Measurements from ENCODE around the gene PAXX.
"Not testable (repeated sequence)": the region's sequence is repeated elsewhere in the genome, so short reads cannot be mapped to it uniquely, and the experiment has no call there.

Gene PAXX

DNA sequence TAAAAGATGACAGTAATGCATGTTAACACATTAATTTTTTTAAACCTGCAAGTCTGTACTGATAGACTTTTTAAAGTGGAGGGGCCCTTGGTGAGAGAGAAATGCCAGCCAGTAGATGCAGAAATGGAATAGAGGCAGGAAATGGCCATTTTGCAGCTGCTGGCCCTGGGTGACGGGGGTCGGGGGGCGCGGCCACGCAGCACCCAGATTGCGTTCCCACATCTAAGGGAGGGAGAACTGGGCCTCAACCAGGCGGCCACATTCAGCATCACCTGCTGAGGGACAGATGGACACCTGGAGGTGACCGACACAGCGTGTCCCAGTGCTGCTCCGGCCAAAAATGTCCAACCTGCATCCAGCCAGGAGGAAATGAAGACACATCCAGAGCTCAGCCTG, 10.4 kb downstream of the PAXX start:
- no peak for DNase-seq (ENCODE audit: low read depth in 2 of 2)

DNA sequence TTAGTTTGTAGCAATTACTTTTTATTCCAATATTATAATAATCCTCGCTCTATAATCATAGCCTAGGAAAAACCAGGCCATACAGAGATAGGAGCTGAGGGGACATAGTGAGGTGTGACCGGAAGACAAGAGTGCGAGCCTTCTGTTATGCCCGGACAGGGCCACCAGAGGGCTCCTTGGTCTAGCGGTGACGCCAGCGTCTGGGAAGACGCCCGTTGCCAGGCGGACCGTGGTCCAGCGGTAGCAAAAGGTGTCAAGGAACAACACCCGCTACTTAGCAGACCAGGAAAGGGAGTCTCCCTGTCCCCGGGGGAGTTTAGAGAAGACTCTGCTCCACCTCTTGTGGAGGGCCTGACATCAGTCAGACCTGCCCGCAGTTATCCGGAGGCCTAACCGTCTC, 12.1 kb downstream of the PAXX start:
- not testable (repeated sequence) for DNase-seq (ENCODE audit: low read depth in 2 of 2)

DNA sequence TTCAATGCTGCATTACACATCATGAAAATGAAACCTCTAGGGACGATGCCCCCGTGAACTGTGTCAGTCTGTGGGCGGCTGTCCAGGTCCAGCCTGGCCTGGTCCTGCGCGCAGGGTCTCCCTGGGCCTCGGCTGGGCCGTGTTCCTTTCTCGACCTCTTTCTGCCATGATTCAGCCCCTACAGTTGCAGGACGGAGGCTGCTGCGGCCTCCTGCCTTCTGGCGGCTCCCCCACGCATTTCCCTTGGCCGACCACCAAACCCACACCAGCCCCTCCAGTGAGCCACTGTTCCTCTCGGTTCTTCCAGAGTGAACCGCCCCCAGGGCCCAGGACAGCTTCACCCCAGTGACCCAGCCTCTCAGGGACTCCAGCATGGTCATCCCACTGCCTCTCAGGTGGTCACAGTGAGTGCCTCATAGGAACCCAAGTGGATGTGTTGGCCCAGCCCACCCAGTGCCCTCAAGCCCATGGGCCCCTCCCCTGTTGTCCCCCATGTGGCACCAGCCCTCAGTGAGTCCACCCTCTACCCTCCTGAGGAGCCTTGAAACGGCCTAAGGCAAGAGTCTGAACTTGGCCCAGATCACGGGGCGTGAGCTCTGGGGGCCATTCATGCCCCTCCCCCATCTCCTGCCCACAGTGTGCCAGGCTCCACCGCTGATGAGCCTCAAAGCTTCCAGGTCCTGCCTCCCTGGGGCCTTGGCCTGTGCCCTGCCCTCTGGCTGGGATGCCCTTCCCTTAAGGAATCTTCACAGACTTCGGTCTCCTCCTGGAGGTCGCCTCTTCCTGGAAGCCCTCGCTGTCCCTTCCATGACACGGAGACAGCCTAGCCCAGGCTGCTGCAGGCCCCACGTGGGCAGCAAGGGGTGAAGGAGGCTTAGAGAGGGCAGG, 14.1 kb downstream of the PAXX start:
- no peak for DNase-seq (ENCODE audit: low read depth in 2 of 2)

DNA sequence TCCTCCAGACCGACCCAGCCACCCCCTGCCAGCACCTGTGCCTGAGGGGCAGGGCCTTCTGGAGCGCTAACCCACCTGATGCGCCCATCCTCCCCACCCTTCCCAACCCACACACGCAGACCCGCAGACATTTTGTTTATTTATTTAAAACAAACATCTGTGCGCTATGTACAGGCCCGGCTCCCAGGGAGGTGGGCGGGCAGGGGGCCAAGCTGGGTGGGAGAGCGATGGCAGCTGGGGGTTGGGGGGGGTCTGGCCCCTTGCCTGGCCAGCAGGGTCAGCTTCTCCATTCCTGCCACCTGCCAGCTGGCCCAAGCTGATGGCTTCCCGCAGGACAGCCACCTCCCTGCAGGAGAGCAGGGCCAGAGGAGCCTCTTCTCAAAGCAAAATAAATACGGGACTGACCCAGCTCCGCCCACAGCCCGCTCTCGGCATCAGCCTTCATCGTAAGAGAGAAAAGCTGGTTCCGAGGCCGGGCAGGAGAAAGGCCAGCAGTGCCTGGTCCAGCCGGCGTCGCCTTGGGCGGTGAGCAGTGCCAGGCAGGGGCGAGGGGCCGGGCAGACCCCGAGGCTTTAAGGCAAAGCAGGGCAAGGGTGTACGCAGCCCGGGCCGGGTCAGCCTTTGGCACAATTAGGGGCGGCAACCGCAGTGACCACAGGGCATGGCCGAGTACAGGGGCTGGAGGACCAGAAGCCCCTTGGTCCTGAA, 15.0 kb downstream of the PAXX start:
- no peak for DNase-seq (ENCODE audit: low read depth in 2 of 2)

DNA sequence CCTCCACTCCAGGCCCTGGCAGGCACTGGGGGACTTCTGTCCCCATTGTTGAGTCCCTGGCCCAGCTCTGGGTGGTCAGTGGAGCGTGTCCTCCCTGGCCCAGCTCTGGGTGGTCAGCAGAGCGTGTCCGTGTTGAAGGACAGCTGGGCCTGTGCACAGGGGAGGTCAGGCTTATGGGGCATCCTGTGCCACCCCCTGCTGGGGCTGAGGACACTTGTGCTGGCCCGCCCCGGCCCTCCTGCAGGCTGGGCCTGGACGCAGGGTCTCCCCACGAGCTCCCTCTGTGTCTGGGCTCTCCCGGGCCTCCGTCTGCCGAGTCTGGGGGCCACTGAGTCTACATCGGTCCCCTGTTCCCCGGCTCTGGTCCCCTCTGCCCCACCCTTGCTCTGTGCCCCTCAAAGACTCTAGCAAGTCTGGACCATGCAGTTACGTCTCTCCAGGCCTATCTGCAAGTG, 15.6 kb downstream of the PAXX start:
- DNase-seq (ENCODE audit: low read depth in 2 of 2) = no peak

DNA sequence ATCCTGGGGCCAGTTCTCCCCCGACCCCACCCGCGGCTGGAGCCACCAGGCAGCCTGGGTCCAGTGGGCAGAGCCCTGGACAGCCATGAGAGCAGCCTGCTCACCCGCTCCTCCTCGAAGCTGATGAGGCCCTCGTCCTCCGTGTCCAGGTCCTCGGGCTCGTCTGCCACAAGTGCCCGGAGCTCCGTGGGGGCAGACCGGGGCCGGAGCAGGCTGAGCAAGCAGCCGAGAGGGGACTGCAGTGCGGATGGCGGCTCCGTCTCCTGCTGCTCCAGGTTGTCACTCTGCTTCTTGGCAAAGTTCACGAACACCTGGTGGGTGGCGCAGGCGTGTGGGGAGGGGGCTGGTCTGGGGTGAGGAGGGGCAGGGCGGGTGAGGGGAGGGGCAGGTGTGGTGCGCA, 16.1 kb downstream of the PAXX start:
- DNase-seq (ENCODE audit: low read depth in 2 of 2) = no peak

DNA sequence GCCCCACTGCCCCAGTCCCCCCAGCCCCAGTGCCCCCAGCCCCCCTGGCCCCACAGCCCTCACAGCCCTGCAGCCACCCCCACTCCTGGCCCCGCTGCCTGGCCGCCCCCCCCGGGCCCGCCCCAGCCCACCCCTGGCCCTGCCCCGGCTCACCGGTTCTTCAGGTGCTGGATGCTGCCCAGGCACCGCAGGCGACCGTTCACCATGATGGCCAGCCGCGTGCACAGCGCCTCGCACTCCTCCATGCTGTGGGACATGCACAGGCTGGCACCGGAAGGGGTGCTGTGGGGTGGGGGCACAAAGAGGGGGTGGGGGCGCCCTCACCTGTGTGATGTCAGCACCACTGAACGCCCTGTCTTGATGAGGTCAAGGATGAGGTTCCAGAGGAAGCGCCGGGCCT, 17.0 kb downstream of the PAXX start:
- no peak for DNase-seq (ENCODE audit: low read depth in 2 of 2)

DNA sequence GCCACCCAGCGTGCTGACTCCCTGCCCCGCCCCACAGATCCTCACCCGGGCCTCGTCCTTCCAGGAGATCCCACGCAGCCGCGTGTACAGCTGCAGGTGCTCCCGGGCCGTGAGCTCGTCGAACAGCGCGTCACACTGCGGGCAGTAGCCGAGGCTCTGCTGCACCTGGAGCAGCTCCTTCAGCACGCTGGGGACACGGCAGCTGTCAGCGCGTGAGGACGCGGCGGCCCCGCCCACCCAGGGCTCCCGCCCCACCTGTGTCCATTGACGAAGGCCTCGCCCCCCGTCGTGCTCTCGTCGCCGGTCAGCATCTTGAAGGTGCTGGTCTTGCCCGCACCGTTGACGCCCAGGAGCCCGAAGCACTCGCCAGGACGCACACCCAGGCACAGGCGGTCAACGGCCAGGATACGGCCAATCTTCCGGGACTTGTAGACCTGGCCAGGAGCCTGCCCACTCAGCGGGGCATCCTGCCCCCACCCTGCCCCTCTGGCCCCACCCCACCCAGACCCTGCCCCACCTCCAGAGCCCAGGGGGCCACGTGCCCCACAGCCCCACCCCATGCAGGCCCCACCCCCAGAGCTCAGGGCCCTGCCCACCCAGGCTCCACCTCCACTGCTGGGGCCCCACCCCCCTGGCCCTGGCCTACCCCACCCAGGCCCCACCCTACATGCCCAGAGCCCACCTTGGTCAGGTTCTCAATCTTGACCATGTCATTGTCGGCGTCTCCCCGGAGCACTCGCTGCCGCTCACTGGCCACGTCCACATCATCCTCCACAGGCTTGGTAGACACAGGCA, 17.9 kb downstream of the PAXX start:
- DNase-seq (ENCODE audit: low read depth in 2 of 2) = no peak

DNA sequence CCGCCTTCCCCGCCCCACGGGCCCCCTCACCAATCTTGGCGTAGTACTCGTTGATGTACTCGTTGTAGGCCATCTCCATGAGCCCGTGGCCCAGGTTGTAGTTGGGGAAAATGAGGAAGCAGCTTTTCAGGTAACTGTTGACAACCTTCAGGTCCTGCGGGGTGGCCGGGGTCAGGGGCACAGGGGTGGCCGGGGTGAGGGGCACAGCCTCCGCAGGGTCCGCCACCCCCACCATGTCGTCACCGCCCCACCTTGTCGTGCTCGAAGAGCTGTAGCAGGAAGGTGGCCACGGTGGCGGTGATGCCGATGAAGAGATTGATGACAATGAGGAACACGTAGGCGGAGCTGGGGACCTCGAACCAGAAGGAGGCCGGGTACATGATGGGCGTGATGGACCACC, 18.9 kb downstream of the PAXX start:
- no peak for DNase-seq (ENCODE audit: low read depth in 2 of 2)

DNA sequence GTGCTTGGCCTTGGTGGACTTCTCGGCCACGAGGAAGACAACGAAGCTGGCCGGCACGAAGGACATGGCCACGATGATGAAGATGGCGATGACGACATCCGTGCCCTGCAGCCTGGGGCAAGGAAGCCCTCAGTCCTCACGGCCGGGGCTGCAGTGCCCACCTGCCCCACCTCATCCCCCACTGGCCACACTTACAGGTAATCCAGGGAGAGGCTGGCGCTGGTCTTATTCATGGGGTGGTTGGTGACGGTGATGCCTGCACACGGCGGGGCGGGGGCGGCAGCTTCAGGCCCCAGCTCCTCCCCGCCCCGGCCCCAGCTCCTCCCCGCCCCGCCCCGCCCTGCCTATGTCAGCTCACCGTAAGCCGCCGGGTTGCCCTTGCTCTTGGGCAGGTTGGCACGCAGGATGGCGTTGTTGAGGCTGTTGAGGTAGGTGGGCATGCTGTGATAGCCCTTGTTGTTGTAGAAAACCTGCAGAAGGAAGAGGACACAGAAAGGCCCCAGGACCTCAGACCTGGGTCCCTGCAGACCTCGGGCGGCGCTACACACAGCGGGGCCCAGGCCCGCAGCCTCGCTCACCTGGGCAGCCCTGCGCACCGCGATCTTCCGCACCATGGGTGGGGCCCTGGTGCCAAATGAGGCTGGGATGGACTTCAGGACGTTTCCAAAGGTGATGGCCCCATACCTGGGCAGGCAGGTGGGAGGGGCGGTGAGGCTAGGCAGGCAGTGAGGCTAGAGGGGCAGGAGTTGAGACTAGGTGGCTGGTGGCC, 19.9 kb downstream of the PAXX start:
- no peak for DNase-seq (ENCODE audit: low read depth in 2 of 2)

DNA sequence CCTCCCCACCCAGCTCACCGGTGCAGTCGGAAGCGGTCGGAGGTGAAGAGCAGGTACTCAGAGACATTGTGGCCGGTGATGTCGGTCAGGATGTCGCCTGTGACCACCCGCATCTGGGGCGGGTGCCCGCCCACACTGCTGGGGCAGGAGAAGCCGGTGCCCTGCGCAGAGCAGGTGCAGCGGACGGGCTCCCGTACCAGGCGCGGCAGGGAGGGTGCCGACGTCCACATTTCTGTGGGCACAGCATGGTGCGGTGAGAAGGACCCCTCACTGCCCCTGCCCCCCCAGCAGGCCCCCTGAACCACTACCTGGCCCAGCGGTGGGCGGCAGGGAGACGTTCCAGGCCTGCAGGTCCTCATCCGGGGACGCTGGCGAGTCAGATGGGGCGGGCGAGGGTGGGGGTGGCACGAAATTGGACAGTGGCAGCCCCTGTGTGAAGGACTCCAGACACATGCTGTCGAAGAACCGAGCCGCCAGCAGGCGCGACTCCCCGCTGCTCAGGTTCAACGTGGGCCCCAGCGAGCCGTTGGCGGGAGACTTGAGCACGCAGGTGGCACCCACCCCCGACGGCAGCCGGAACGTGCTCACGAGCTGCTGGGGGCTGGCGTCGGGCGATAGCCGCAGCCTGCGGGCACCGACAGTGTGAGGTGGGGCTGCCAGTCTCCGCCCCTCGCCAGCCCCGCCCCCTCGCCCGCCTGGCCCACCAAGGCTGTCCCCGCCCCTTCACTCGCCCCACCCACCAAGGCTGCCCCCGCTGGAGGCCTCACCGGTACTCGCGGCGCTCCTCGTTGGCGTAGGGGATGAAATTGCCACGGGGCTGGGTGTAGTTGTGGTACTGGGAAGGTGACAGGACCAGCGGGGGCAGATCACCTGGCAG, 20.7 kb downstream of the PAXX start:
- no peak for DNase-seq (ENCODE audit: low read depth in 2 of 2)

DNA sequence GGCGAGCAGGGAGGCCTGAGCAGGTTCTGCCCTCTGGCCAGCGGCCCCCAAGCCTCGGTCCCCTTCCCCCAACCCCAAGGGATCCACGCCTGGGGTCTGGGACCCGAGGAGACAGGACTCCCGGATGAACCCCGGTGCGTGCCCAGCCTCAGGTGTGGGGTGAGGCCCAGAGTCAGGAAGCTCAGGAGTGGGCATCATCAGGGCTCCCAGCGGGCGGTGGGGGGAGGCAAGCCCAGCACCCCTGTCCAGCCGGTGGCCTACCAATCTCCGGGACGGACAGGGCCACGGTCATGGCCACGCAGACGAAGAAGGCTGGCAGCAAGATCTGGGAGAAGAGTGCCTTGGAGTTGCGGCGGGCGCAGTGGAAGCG, 21.3 kb downstream of the PAXX start:
- no peak for DNase-seq (ENCODE audit: low read depth in 2 of 2)

DNA sequence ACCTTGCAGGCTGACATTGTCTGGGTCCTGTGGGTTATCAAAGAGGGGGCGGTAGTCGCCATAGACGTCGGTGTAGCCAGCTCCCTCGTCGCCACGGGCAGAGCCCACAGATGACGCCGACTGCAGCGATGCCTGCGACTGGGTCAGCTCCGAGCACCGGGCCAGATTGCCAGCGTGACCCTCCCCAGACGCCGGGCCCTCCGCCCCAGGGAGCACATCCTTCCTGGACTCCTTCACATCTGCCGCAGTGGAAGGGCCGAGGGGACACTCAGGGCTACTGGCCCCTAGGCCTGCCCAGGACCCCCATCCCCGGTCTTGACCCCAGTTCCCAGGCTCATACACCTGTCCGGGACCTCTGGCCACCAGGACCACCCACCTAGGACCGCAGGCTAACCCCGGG, 21.9 kb downstream of the PAXX start:
- no peak for DNase-seq (ENCODE audit: low read depth in 2 of 2)

DNA sequence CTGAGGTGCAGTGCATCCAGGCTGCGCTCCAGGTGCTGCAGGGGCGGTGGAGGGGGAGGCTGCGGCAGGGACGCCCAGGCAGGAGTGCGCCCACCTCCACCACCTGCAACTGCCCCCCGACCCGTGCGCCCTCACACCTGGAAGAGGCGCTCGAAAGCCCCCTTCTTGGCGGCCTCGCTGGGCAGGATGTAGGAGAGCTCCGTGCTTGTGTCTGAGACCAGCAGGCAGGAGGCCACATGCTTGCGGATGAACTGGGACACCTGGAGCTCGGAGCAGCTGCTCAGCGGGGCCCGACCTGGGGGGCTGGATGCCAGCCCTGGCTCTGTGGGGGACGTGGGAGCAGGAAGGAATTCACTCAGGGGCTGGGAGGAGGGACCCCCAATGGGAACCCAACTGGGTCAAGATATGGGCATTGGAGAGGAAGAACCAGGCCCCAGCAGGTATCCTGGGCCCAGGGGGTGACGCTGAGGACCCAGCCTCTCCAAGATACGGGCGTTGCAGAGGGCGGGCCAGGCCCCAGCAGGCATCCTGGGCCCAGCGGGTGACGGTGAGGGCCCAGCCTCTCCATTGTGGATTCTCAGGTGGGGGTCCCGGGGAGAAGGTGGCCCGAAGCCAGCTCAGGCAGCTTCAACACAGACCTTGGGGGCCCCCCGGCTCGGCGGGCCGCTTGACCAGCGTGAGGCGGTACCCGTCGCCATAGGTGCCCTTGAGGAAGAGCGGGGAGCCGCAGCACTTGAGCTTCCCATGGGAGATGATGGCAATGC, 22.7 kb downstream of the PAXX start:
- no peak for DNase-seq (ENCODE audit: low read depth in 2 of 2)

DNA sequence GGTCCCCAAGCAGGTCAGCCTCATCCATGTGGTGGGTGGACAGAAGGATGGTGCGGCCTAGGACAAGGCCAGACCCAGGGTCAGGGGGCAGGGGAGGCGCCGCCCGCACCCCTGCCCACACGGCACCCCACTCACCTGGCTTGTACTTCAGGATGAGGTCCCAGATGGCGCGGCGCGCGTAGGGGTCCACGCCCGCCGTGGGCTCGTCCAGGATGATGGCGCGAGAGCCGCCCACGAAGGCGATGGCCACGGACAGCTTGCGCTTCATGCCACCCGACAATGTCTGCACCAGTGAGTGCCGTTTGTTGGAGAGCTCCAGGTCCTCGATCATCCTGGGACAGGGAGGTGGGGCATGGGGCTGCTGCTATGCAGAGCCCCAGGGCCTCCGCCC, 23.3 kb downstream of the PAXX start:
- DNase-seq (ENCODE audit: low read depth in 2 of 2) = no peak

DNA sequence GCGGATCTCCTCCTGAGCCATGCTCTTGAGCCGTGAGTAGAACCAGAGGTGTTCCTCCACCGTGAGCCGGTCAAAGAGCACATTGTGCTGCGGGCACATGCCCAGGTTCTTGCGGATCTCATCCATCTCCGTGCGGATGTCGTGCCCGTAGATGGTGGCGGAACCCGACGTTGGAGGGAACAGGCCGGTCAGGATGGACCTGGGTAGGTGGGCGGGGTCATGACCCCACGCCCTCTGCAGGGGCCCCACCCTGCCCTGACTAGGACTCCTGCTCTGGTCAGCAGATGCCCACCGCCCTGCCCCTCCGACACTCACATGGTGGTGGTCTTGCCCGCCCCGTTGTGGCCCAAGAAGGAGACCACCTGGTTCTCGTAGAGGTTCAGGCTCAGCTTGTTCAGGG, 23.8 kb downstream of the PAXX start:
- no peak for DNase-seq (ENCODE audit: low read depth in 2 of 2)

DNA sequence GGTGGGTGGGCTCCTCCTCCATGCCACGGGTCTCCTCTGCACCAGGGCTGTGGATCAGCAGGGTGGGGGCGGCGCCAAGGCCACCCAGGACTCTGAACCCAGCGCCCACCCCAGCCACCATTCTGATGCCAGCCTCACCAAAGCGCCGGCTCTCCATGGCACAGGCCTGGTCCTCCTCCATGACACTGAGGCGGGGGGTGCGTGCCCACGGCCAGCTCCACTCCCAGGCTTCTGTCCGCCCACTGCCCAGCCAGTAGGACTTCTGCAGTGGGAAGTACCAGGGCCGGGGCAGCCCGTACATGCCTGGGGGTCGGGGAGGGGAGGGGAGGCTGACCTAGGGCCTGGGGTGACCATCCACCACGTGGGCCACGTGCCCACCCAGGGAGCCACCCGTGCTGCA, 24.2 kb downstream of the PAXX start:
- DNase-seq (ENCODE audit: low read depth in 2 of 2) = no peak

DNA sequence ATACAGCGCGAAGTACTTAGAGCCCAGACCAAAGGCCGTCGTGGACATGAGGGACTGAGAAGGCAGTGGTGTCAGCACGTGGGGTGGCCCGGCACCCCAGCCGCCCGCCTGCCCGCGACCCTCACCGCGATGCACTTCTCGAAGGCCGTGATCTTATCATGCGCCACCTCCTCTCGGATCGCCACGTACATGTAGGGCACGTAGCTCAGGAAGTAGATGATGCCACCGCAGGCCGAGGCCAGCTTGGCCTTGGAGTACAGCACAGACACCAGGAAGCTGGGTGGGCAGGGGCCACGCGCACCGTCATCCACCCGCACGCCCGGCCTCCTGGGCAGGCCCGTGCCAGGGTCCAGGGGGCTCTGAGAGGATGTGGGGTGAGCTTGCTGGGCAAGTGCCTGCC, 24.8 kb downstream of the PAXX start:
- no peak for DNase-seq (ENCODE audit: low read depth in 2 of 2)

DNA sequence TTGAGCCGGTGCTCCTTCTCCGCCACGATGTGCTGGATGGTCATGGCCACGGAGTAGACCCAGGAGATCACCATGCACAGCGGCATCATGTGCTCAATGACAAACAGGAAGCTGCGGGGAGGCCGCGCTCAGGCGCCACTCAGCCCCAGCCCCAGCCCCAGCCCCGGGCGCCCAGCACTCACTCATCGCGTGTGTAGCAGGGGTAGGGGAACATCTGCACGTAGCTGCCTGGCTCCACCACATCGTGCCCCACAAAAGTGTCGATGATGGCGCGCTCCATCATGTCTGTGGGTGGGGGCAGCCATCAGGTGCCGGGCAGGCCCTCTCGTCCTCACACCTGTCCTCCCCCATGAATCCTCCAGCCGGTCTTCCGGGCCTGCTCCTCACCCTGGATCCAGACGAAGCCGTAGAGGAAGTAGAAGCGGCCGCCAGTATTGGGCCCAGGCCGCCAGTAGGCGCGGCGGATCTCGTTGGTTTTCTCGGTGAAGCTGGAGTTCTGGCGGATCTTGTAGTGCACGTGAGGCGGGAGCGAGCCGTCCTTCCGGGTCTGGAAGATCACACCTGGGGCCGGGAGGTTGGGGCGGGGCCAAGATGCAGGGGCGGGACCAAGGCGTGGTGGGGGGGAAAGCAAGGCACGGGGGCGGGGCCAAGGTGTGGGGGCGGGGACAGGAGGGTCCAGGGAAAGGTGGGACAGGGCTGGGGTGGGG, 25.7 kb downstream of the PAXX start:
- DNase-seq (ENCODE audit: low read depth in 2 of 2) = no peak

Measured in stimulated activated CD8-positive, alpha-beta memory T cell treated with anti-CD3 and anti-CD28 coated beads, Interleukin-15, amount 100 ng/mL, for 4 hours (primary cell).